Muscle of back (tissue), 11 donors: ENCODE results near the gene CTXND2. TPM values are rescaled to one million over a fixed set of nuclear protein-coding genes. Genes with fewer than 3 reads are reported as not detected.

ENCODE experiments used
- DNase-seq, 3 donors: peaks; one replicate each; pipeline versions ENCODE4 v3.0.0 to v3.0.0-alpha.2; 2013
- polyA plus RNA-seq, 10 donors: library from polyadenylated mRNA; unstranded; fragments of 120-200 nt; gene quantifications; one replicate each; pipeline ENCODE4 v1.2.1, GENCODE V29; 2013; ENCODE audit not compliant: insufficient read length in 10 of 10

Gene CTXND2
- polyA plus RNA-seq, 10 donors = not detected

DNA sequence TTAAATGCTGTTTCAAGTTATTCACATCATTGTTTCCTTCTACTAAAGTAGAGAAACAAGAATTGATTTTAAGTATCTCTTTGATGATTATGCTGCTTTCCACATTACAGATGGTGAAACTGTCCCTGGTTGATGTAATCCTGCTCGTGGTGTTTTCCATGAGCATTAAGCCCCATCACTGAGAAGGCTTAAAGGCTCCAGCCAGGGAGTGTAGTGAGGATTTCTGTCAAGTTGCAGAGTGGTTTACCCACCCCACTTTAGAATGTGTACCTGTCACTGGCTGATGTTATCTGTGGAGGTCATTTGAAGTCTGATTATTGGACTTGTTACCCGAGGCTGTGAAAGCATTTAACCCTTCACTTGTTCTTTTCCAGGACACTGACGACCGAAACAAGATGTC, 74.8 kb downstream of the CTXND2 start:
- no peak for DNase-seq

Other genes starting within 250 kb of the CTXND2 start
- 10 to 100 TPM; 16.2 to 22.6 (median 19.3) TPM for gene GOLPH3L, start 190.0 kb upstream of the CTXND2 start, polyA plus RNA-seq
- gene HORMAD1, start 166.2 kb upstream of the CTXND2 start, polyA plus RNA-seq = under 1 TPM in 3 of 10 donors, not detected in 7; 0.12 to 0.65 (median 0.39) TPM
- 10 to 100 TPM in 9 of 10 donors, 1 to 10 TPM in 1; 9.6 to 24.1 (median 15.0) TPM for gene CTSS, start 121.4 kb upstream of the CTXND2 start, polyA plus RNA-seq
- gene CTSK, start 78.9 kb upstream of the CTXND2 start, polyA plus RNA-seq = 100 to 1,000 TPM in 1 of 10 donors, 10 to 100 TPM in 9; 50.5 to 114 (median 71.1) TPM
- gene ARNT, start 10.5 kb upstream of the CTXND2 start, polyA plus RNA-seq = 10 to 100 TPM; 31.4 to 40.7 (median 37.1) TPM
- 10 to 100 TPM; 25.0 to 54.8 (median 36.6) TPM for gene SETDB1, start 39.2 kb downstream of the CTXND2 start, polyA plus RNA-seq
- 100 to 1,000 TPM in 1 of 10 donors, 10 to 100 TPM in 9; 74.1 to 107 (median 77.6) TPM for gene CERS2, start 87.7 kb downstream of the CTXND2 start, polyA plus RNA-seq
- 1 to 10 TPM; 2.3 to 4.5 (median 2.5) TPM for gene ANXA9, start 95.2 kb downstream of the CTXND2 start, polyA plus RNA-seq
- gene MINDY1, start 119.8 kb downstream of the CTXND2 start, polyA plus RNA-seq = 10 to 100 TPM; 14.8 to 22.7 (median 17.4) TPM
- gene PRUNE1, start 121.3 kb downstream of the CTXND2 start, polyA plus RNA-seq = 10 to 100 TPM; 22.7 to 30.9 (median 24.4) TPM
- 1 to 10 TPM in 2 of 10 donors, under 1 TPM in 8; 0.23 to 5.2 (median 0.83) TPM for gene BNIPL, start 149.4 kb downstream of the CTXND2 start, polyA plus RNA-seq
- gene C1orf56, start 160.6 kb downstream of the CTXND2 start, polyA plus RNA-seq = 1 to 10 TPM; 3.5 to 7.3 (median 5.4) TPM
- 10 to 100 TPM; 40.2 to 68.1 (median 57.5) TPM for gene CDC42SE1, start 172.5 kb downstream of the CTXND2 start, polyA plus RNA-seq
- 10 to 100 TPM in 9 of 10 donors, 1 to 10 TPM in 1; 9.6 to 19.4 (median 14.1) TPM for gene MLLT11, start 173.3 kb downstream of the CTXND2 start, polyA plus RNA-seq
- gene GABPB2, start 183.6 kb downstream of the CTXND2 start, polyA plus RNA-seq = 1 to 10 TPM; 3.6 to 7.4 (median 5.7) TPM